GM21447 (cell line): Measurements from ENCODE around the gene MYBPC2.

ENCODE experiments used
- ATAC-seq: cut with Tn5 transposase; IDR thresholded peaks from one replicate; pipeline ENCODE4 v1.9.1; 2021; ENCODE audit not compliant: unreplicated experiment

MYBPC2 gene

DNA sequence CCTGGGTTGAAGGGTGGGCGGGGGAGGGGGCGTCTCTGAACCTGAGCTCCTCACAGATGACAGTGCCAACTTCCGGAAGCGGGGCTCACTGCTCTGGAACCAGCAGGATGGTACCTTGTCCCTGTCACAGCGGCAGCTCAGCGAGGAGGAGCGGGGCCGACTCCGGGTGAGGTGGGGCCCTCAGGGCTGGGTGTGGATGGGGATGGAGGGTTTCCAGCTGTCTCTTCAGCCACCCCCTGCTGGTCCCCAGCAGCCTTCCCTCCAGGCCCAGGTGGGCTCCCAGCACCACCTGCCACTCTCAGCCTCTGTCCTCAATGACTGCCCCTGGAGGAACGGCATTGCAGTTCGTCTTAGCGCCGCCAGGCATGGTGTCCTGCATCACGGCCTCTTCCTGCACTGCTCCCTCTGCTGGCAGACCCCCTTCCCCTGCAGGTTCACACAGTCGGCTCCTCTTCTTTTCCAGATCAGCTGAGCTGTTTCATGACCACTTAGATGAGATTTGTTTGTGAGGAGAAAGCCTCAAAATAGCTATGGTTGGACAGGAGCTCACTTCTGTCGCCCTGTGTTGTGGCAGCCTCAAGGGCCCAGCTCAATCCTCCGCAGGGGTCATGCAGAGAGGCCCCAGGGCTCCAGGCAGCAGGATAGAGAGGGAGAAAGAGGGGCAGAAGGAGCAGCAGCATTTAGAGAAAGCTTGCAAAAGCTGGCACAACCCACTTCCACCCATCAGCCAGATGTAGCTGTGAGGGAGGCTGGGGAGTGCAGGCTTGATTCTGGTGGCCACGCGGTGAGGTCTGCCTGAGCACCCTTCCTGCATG is 46.4 kb downstream of the MYBPC2 start:
- ATAC-seq = no peak

- ATAC-seq = no peak
These were observed 47.1 kb downstream of the MYBPC2 start for GRCh38 chr19:50479761-50480251.

DNA sequence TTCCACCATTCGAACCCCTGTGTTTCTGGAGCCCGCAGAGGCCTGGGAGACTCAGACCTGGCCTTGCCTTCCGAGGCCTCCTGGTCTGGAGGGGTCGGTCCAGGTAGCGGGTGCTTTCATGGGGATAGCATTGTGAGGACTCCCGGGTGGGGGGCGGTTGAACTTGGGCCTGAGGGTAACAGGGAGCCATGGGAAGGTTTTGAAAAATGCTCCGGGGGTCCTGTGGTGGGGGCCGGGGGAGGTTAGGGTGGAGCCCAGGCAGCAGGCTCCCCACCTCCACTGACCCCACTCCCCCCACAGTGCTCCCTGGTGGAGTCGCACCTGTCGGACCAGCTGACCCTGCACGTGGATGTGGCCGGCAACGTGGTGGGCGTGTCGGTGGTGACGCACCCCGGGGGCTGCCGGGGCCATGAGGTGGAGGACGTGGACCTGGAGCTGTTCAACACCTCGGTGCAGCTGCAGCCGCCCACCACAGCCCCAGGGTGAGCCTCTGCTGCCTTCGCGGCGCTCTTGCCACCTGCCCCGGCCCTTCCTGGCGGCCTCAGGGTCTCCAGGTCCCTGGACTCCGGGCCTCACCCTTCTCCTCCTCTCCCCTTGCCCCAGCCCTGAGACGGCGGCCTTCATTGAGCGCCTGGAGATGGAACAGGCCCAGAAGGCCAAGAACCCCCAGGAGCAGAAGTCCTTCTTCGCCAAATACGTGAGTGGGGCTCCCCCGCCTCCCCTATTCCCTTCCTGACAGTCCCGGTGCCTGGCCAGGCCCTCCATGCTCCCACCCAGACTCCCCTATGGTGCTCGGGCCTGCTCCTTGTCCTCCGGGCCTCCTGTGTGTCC is 47.8 kb downstream of the MYBPC2 start:
- ATAC-seq = no peak

DNA sequence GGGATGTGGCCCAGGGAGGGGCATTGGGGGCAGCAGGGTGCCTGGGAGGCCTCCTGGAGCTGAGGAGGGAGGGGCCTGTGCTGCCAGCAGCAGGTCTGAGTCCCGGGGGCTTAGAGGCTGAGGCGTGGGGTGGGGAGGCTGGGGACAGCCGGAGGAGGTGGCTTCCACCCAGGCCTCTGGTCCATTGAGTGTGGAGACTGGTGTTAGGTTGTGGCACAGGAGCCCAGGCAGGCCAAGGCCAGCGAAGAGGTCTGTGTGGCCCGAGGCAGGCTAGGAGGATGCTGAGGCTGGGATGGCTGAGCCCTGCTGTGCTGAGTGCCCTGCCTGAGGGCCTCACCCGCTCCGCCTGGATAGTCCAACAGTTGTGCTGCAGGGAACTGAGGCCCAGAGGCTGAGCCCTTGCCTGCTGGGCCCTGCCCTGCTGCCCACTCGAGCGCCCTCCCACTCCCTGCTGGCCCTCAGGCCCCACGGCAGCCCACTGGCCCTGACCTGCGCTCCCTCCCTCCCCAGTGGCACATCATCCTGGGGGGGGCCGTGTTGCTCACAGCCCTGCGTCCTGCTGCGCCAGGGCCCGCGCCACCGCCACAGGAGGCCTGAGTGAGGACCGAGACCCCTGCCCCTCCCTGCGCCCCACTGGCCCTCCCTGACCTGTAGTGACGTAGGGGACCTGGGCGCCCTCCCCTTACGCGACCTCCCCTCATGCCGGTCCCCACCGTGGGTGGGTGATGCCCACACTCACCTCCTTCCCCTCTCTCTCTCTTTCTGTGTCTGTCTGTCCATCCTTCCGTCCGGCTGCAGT is 48.9 kb downstream of the MYBPC2 start:
- ATAC-seq = no peak

GRCh38 chr19:50482271-50482855 is 49.7 kb downstream of the MYBPC2 start:
- ATAC-seq = no peak

DNA sequence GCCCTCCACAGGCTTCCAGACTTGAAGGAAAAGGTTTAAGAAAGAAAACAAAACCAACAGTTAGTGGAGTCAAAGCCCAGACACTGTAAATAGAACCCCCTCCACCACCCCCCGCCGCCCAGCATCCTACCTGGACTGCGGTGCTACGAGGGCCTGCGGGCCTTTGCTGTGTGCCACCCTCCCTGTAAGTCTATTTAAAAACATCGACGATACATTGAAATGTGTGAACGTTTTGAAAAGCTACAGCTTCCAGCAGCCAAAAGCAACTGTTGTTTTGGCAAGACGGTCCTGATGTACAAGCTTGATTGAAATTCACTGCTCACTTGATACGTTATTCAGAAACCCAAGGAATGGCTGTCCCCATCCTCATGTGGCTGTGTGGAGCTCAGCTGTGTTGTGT is 50.2 kb downstream of the MYBPC2 start:
- no peak for ATAC-seq

DNA sequence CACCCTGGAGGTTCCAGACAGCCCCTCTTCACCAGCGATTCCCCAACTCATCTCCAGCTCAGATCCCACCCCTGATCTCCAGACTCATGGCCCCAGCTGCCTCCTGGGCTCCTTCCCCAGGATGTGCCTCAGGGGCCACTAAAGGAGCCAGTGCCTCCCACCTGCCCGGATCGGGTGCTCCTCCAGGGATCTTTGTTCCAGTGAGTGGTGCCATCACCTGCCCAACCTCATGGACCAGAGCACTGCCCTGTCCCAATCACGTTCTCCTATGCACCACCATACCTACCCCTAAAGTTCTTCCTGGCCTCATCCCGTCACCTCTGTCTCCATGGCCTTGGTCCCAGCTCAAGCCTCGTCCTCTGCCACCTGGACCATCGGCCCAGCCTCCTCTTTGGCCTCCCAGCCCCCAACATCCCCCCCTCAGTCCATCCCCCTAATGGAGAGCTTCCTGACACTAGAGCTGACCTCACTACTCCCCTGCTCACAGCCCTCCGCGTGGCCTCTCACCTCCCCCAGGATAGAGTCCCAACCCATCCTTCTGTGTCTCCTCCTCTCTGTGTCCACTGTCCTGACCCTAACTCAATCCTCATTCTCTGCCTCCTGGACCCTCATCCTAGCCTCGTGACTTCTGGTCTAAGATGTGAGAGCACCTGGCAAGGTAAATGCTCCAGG is 52.7 kb downstream of the MYBPC2 start:
- no peak for ATAC-seq

DNA sequence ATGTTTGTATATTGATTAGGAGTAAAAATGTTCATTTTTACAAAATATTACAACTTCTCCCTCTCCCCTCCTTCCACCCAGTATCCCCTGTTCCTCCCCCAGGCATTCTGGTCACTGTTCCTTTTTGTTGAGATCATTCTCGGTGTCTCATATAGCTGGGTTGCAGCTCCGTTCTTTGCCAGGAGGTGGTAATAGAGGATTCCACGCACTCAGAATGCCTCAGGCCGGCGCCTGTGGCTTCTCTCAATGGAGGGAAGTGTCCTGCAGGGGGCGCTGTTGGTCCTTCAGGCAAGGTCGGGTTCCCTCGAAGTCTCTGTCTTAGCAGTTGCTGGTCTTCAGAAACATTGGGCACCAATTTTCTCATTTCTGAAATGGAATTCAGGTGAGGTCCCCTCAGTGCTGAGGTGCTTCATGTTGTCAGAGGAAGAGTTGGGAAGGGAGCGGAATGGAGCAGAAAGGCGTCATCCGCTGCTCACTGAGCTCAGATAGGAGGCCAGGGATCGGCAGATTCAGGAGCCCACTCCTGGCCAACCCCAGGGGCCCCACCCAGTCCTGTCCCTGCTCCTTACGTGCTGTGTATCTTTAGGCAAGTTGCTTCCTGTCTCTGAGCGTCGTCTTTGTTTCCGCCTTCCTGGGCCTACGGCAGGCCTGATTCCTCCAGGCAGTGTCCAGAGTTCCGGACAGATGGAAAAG is 54.3 kb downstream of the MYBPC2 start:
- no peak for ATAC-seq

- no peak for ATAC-seq
These were observed 55.9 kb downstream of the MYBPC2 start for GRCh38 chr19:50488389-50489194.

DNA sequence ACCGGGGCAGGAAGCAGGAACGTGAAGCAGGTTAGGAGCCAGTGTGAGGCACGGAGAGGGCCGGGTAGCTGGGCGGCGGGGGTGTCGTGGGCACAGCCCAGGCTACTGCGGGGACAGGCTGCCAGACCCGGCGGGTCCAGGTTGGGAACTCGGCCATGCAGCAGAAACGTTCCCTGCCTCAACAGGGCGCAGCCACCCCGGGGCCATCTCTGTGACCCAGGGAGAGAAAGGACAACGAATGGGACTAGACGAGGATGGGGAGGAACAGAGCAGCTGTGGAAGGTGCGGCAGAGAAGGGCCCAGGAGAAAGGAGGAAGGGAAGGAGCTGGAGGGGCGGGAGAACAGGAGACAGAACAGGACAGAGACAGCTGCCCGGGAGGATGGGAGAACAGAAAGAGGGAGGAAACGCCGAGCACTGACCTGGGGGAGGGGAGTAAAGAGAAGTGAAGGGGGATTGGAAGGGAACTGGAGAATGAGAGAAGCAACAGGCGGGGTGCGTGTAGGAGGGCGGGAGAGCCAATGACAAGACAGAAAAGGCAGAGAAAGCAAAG is 56.8 kb downstream of the MYBPC2 start:
- no peak for ATAC-seq

DNA sequence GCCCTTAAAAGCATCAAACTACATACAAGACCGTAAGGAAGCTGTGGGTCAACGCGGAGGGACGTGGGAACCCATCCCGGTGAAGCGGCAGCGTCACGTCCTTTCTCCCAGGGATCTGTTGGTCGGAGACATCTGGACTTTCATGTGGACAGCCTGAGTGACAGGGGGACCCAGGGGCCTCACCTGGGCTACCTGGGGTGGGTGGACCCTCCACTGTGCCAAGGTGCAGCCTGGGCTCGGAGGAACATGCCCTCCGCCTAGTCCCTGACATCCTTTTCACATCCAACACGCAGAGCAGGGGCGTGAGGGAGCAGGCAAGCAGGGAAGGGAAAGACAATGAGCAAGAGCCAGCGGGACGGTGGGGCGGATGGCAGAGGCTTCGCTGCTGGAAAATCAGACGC is 57.7 kb downstream of the MYBPC2 start:
- ATAC-seq = no peak

- no peak for ATAC-seq
These were observed 58.3 kb downstream of the MYBPC2 start for GRCh38 chr19:50490991-50491472.

DNA sequence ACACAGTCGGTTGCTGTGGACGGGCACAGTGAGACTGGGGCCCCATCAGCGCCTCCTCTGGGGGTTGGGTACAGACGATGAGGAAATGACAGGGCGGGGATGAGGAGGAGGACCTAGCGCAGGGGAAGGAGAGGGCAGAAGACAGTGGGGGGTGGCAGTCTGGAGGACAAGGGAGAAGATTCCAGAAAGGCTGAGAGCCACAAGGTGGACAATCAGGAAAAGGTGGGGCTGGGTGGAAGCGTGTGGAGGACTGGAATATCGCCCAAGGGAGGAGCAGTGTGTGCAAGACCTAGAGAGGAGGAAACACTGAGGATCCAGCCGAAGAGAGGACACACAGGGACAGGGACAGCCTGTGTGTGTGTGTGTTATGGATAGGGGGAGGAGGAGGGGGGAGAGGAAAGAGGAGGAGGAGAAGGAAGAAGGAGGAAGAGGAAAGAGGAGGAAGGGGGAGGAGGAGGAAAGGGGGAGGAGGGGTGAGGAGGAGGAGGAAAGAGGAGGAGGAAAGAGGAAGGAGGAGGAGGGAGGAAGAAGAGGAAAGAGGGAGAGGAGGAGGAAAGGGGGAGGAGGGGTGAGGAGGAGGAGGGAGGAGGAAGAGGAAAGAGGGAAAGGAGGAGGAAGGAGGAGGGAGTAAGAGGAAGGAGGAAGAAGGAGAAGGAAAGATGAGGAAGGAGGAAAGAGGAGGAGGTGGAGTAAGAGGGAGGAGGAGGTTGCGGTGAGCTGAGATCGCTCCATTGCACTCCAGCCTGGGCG is 59.8 kb downstream of the MYBPC2 start:
- no peak for ATAC-seq

GRCh38 chr19:50493171-50493570 is 60.5 kb downstream of the MYBPC2 start:
- no peak for ATAC-seq

GRCh38 chr19:50494186-50495019 is 61.7 kb downstream of the MYBPC2 start:
- ATAC-seq = no peak

GRCh38 chr19:50495020-50495531 is 62.4 kb downstream of the MYBPC2 start:
- no peak for ATAC-seq
